Kidney epithelial cell (primary cell): ENCODE results near the gene PRUNE2. TPM values are rescaled to one million over a fixed set of nuclear protein-coding genes. Genes with fewer than 3 reads are reported as not detected.

Source experiments
- DNase-seq: peaks from one replicate; pipeline ENCODE4 v3.0.0-alpha.2; 2010; ENCODE audit warnings: low read depth
- H3K27me3 ChIP-seq: 2 replicates; pipeline ENCODE4 v1.6.0; 2011; ENCODE audit warnings: low read length; ENCODE audit not compliant: control insufficient read depth, insufficient read depth
- H3K36me3 ChIP-seq: 2 replicates; pipeline ENCODE4 v1.5.1; 2011; ENCODE audit warnings: low read length; ENCODE audit not compliant: control insufficient read depth, insufficient read depth
- H3K4me3 ChIP-seq: 2 replicates; pipeline ENCODE4 v1.5.1; 2011; ENCODE audit warnings: low read depth, mild to moderate bottlenecking, control low read depth, low read length
- CTCF ChIP-seq: IDR thresholded peaks from 2 replicates; pipeline ENCODE4 v1.5.1; 2011; ENCODE audit warnings: mild to moderate bottlenecking, moderate library complexity, low read length, control low read depth, inconsistent platforms; ENCODE audit not compliant: insufficient read depth, poor library complexity, severe bottlenecking
- total RNA-seq: library from RNA; depleted of rRNA; stranded (reverse); fragments of >200 nt; gene quantifications from 2 replicates; pipeline ENCODE4 v1.2.3, GENCODE V29; 2015

The PRUNE2 gene
- total RNA-seq, 1 donor from 2014 or later, result 1.0 TPM

- Histone ChIP-seq H3K36me3 (no peaks in the 10 kb centered on the region), H3K4me3 (no peak overlapping the region), H3K27me3 (no peaks in the 10 kb centered on the region)
- no peak for TF ChIP-seq CTCF
- DNase-seq, result no peak
These were observed 49.9 kb downstream of the PRUNE2 start for GRCh38 chr9:76856016-76856415.

DNA sequence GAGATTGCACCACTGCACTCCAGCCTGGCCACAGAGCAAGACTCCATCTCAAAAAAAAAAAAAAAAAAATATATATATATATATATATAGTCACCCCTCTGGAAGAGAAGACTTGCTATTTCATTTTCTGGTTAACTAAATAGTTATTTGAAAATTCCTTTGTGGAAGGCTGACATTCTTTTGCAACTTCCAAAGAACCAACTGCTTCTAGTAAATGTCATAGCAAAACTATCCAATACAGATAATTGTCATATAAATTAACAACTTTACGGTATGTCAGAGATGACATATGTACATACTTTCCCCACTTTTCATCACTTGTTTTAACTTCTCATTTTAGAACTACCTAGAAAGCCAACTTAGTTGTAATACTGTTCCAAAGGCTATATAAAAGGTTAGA lies 50.9 kb downstream of the PRUNE2 start:
- no peak for TF ChIP-seq CTCF
- H3K36me3 ChIP-seq, result no peaks in the 10 kb centered on the region
- H3K27me3 ChIP-seq, result no peaks in the 10 kb centered on the region
- DNase-seq, result no peak
- no peak overlapping the region for H3K4me3 ChIP-seq

GRCh38 chr9:76852026-76852425 lies 53.9 kb downstream of the PRUNE2 start:
- H3K36me3 ChIP-seq, result no peaks in the 10 kb centered on the region
- H3K27me3 ChIP-seq, result no peaks in the 10 kb centered on the region
- no peak for DNase-seq
- no peak for TF ChIP-seq CTCF
- H3K4me3 ChIP-seq, result no peak overlapping the region

DNA sequence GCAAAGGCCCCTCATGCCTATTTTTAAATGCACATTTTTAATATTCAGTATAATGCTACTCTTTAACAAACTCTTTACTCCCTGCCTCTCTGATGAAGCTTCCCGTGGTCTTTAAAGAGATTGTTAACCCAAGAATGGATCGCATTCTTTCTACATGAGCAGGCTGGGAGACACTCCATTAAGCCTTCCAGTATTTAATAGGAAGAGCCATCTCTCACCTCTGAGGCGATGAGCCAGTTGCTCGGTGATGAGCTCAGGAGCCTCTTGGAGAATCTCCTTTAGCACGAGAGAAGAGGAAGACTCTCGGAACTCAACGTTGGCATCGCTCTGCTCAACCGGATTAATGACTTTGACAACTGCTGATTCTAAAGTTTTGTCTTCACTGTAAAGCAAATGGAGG lies 59.6 kb downstream of the PRUNE2 start:
- H3K27me3 ChIP-seq, result no peaks in the 10 kb centered on the region
- DNase-seq, result no peak
- no peak for TF ChIP-seq CTCF
- no peak overlapping the region for H3K4me3 ChIP-seq
- no peaks in the 10 kb centered on the region for H3K36me3 ChIP-seq

DNA sequence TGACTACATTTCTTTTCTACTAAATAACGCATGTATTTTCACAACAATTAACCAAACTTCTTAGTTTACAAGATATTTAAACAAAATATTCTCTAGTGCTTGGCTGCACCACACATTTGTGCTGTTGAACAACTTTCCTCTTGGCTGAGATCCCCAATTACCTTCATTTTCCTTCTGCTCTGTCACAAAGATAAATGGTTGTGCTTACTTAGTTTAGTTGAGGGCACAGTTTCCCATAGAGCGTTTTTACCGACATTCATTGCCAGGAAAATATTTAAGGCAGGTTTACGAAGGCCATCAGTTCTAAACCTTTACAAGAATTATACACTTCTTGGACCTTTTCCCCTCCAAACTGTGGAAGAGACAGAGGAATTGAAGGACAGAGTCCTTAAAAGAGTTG lies 60.7 kb downstream of the PRUNE2 start:
- Histone ChIP-seq H3K27me3 (no peaks in the 10 kb centered on the region), H3K36me3 (no peaks in the 10 kb centered on the region), H3K4me3 (no peak overlapping the region)
- no peak for DNase-seq
- TF ChIP-seq CTCF, result no peak

- Histone ChIP-seq H3K27me3 (no peaks in the 10 kb centered on the region), H3K36me3 (no peaks in the 10 kb centered on the region), H3K4me3 (no peak overlapping the region)
- peak; percentile 38 for DNase-seq
- TF ChIP-seq CTCF, result no peak
These were observed 70.2 kb downstream of the PRUNE2 start for GRCh38 chr9:76835571-76836283.
